Smooth muscle cell of the coronary artery (primary cell): ENCODE results near the gene DEFB128. TPM values are rescaled to one million over a fixed set of nuclear protein-coding genes. Genes with fewer than 3 reads are reported as not detected.

Experiments used
- total RNA-seq: library from RNA; depleted of rRNA; stranded (reverse); fragments of >200 nt; gene quantifications from 2 replicates; pipeline ENCODE4 v1.2.3, GENCODE V29; 2014; ENCODE audit warnings: low replicate concordance

DEFB128 gene
- not detected in 2 replicates for total RNA-seq

DNA sequence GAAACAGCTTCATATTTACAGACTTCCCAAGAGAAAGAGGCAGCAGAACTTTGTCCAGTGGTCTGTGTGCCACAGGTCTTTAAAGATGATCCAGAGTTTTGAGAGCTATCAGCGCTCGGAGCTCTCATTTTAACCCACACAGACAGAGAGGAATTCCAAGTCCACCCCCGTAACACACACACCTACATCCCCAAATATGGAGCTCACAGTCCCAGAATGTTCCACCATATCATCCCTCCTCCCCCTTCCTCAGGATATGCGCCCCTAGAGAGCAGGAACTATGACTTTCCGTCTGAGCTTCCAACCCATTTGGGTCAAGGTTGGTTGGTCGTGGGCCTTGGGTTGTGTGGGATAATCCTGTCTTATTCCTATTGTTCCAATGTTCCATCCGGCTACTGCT, at the start of gene DEFB128:
TSS of gene DEFB128 (minus strand) at position 101 of the 400 bp plus-strand sequence. CDS start at position 13, 88 bp downstream.

DNA sequence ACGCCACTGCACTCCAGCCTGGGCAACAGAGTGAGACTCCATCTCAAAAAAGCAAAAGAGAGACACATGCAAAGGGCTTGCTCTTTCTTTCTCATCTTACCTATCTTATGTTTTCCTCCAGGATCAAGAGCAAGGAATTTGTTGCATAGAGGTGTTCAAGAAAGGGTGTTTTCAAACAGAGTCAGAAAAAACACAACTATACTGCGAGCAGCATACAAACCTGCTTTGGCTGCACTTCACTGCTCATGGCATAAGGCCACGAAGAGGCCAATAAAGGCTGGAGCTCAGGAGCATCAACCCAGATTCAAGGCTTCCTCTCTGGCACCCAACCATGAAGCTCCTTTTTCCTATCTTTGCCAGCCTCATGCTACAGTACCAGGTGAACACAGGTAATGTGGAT, 37.4 kb upstream of the DEFB128 start, which contains the start of gene DEFB129:
TSS of gene DEFB129 (plus strand) at position 301 of the 400 bp plus-strand sequence. CDS start at position 332, 31 bp downstream.

DNA sequence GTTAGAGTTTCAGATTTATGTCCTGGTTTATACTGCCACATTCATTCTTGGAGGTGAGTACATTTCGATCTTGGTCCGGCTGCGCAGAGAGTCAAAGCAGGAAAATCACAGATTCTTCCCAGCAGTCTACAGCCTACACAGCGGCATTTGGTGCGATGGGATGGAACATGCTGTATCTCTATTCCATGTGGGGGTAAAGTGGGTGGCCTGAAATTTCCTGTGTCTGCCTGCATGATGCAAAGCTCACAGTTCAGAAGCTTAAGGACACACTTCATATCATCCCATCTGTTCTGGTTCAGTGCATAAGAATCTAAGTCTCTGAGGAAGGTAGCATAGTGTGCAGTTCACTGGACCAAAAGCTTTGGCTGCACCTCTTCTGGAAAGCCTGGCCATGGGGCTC, 32.4 kb downstream of the DEFB128 start, which contains the start of gene DEFB127:
TSS of gene DEFB127 (plus strand) at position 301 of the 400 bp plus-strand sequence. CDS start at position 392, 91 bp downstream.

DNA sequence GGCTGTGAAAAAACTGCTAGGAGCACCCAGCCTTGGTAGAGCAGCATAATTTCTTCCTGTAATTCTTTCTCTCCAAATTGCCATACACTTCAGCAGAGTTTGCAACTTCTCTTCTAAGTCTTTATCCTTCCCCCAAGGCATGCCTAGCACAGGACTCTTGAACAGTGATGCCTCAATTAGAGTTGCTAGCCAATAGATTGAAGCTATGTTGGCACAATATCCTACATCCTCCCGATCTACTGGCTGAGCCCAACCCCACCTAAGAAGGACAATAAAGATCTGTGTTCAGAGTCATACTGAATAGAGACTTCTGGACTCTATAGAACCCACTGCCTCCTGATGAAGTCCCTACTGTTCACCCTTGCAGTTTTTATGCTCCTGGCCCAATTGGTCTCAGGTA, 47.2 kb downstream of the DEFB128 start, which contains the start of gene DEFB126:
TSS of gene DEFB126 (plus strand) at position 301 of the 400 bp plus-strand sequence. CDS start at position 340, 39 bp downstream.

Other genes starting within 250 kb of the DEFB128 start
- not detected in 2 replicates for gene DEFB125, start 102.0 kb downstream of the DEFB128 start, total RNA-seq
- not detected in 2 replicates for gene DEFB126, start 47.1 kb downstream of the DEFB128 start, total RNA-seq
- not detected in 2 replicates for gene DEFB127, start 32.3 kb downstream of the DEFB128 start, total RNA-seq
- gene DEFB129, start 37.5 kb upstream of the DEFB128 start, total RNA-seq: not detected in 2 replicates
- not detected in 2 replicates for gene DEFB132, start 68.0 kb upstream of the DEFB128 start, total RNA-seq
- gene C20orf96, start 101.0 kb upstream of the DEFB128 start, total RNA-seq: 1.1 and 3.3 TPM in 2 replicates
- 8.3 and 15.0 TPM in 2 replicates for gene ZCCHC3, start 107.9 kb upstream of the DEFB128 start, total RNA-seq
- gene SOX12, start 135.8 kb upstream of the DEFB128 start, total RNA-seq: 2.1 and 2.8 TPM in 2 replicates
- 15.6 and 17.5 TPM in 2 replicates for gene NRSN2, start 157.4 kb upstream of the DEFB128 start, total RNA-seq
- gene TRIB3, start 191.0 kb upstream of the DEFB128 start, total RNA-seq: 40.0 and 42.1 TPM in 2 replicates
- 59.2 and 70.3 TPM in 2 replicates for gene RBCK1, start 218.6 kb upstream of the DEFB128 start, total RNA-seq